Mesendoderm (in vitro differentiated cells): Measurements from ENCODE around the gene THSD4.

ENCODE experiments used
- DNase-seq: peaks from one replicate; pipeline ENCODE4 v3.0.0; 2013
- H2AK5ac ChIP-seq: 2 replicates; pipeline ENCODE4 v1.6.1; 2013; ENCODE audit warnings: low read length, inconsistent platforms
- H2BK120ac ChIP-seq: 2 replicates; pipeline ENCODE4 v1.6.1; 2013; ENCODE audit warnings: low read depth, mild to moderate bottlenecking, low read length, moderate library complexity, mixed read lengths
- H2BK15ac ChIP-seq: replicated peaks from 2 replicates; pipeline ENCODE4 v1.6.1; 2013; ENCODE audit warnings: low read depth, mild to moderate bottlenecking, moderate library complexity
- H2BK5ac ChIP-seq: 2 replicates; pipeline ENCODE4 v1.6.1; 2013; ENCODE audit warnings: low read length, inconsistent platforms
- H3K18ac ChIP-seq: 2 replicates; pipeline ENCODE4 v1.6.1; 2013; ENCODE audit warnings: mild to moderate bottlenecking, low read length, mixed read lengths
- H3K23ac ChIP-seq: one replicate; pipeline ENCODE4 v1.6.1; 2013; ENCODE audit warnings: low read length
- H3K27ac ChIP-seq: 2 replicates; pipeline ENCODE4 v1.5.1; 2013; ENCODE audit warnings: low read depth, mild to moderate bottlenecking, inconsistent platforms, low read length, moderate library complexity
- H3K27me3 ChIP-seq: 2 replicates; pipeline ENCODE4 v1.6.1; 2013; ENCODE audit warnings: low read length, control low read depth, mild to moderate bottlenecking, inconsistent platforms; ENCODE audit not compliant: insufficient read depth, poor library complexity
- H3K36me3 ChIP-seq: 2 replicates; pipeline ENCODE4 v1.6.1; 2013; ENCODE audit warnings: low read length, inconsistent platforms; ENCODE audit not compliant: control insufficient read depth, insufficient read depth
- H3K4ac ChIP-seq: one replicate; pipeline ENCODE4 v1.6.1; 2013; ENCODE audit warnings: low read depth, mild to moderate bottlenecking, low read length, moderate library complexity
- H3K4me1 ChIP-seq: 2 replicates; pipeline ENCODE4 v1.6.1; 2013; ENCODE audit warnings: low read depth, low read length, inconsistent platforms; ENCODE audit not compliant: control insufficient read depth
- H3K4me2 ChIP-seq: 2 replicates; pipeline ENCODE4 v1.6.1; 2013; ENCODE audit warnings: low read length
- H3K4me3 ChIP-seq: 2 replicates; pipeline ENCODE4 v1.5.1; 2013; ENCODE audit warnings: mild to moderate bottlenecking, low read length
- H3K56ac ChIP-seq: one replicate; pipeline ENCODE4 v1.6.1; 2013; ENCODE audit warnings: low read length
- H3K79me1 ChIP-seq: 2 replicates; pipeline ENCODE4 v1.6.1; 2013; ENCODE audit warnings: low read length, inconsistent platforms
- H3K79me2 ChIP-seq: 2 replicates; pipeline ENCODE4 v1.6.1; 2013; ENCODE audit warnings: mild to moderate bottlenecking, low read length; ENCODE audit not compliant: control insufficient read depth, insufficient read depth
- H3K9ac ChIP-seq: 2 replicates; pipeline ENCODE4 v1.6.1; 2013; ENCODE audit warnings: low read length, inconsistent platforms
- H4K5ac ChIP-seq: one replicate; pipeline ENCODE4 v1.6.1; 2013; ENCODE audit warnings: low read length
- H4K8ac ChIP-seq: one replicate; pipeline ENCODE4 v1.6.1; 2013; ENCODE audit warnings: low read depth, mild to moderate bottlenecking, control low read depth, low read length, moderate library complexity
- WGBS: extraction: QIAGEN DNeasy Blood & Tissue Kit; methylation state at CpG from one replicate; pipeline ENCODE4 v1.1.7; 2013; ENCODE audit warnings: low lambda C conversion rate, missing lambda C conversion rate; ENCODE audit not compliant: insufficient coverage; ENCODE audit errors: extremely low coverage; 5-methylcytosine and 5-hydroxymethylcytosine counted together

Gene THSD4

DNA sequence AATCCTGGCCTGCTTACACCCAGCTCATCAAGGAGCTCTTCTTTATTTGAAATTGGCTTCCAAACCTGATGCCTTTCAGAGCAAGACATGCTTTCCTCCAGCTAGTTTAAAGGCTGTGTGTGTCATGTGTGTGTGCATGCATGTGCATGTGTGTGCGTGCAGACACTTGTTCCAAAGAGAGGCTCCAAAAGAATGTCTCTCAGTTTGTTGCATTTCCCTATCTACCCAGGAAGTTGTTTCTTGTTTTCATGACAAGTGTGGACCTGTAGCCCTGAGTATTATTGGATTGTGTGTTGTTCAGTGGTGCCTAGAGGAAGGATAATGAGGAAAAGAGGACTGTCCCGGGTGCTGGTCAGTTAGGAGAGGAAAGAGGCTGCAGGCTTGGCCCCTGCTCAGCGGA, 240.0 kb downstream of the THSD4 start:
- Histone ChIP-seq H2AK5ac (no peak overlapping the region), H3K79me1 (no peaks in the 10 kb centered on the region), H4K8ac (no peak overlapping the region), H4K5ac (no peak overlapping the region), H3K23ac (no peak overlapping the region), H3K79me2 (no peaks in the 10 kb centered on the region), H3K18ac (no peak overlapping the region), H3K56ac (no peak overlapping the region), H3K4me1 (no peaks in the 10 kb centered on the region), H3K4me2 (no peak overlapping the region), H3K9ac (no peak overlapping the region), H3K4ac (no peak overlapping the region), H2BK15ac (no peak overlapping the region), H2BK5ac (no peak overlapping the region), H3K36me3 (no peaks in the 10 kb centered on the region), H3K27ac (no peak overlapping the region), H3K4me3 (no peak overlapping the region), H3K27me3 (no peaks in the 10 kb centered on the region), H2BK120ac (no peak overlapping the region)
- WGBS = no CpG with 5 or more reads among the region's 3 CpGs
- DNase-seq = no peak

DNA sequence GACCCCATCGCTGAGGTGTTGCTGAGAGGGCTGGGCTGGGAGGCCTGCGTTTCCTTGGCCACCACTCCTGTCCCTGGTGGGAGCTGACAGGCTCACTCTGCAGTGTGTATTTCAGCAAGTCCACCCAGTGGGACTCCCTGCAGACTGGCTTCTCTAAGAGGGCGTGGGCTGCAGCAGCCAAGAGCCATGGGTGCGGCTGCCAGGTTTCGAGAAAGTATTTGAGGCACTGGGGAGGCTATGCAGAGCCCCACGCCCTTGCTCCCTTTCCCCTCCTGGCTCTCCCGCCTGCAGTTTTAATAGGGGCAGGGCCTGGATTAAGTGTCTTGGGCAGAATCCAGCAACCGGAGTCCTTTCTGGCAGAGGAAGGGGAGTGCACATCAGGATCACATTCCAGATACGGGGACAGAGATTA, 242.1 kb downstream of the THSD4 start:
- H3K79me2 ChIP-seq = no peaks in the 10 kb centered on the region
- H3K9ac ChIP-seq = no peak overlapping the region
- H3K23ac ChIP-seq = no peak overlapping the region
- H3K4me2 ChIP-seq = no peak overlapping the region
- H3K79me1 ChIP-seq = no peaks in the 10 kb centered on the region
- H3K4ac ChIP-seq = no peak overlapping the region
- DNase-seq = no peak
- H2BK5ac ChIP-seq = no peak overlapping the region
- no peak overlapping the region for H4K8ac ChIP-seq
- H2BK15ac ChIP-seq = no peak overlapping the region
- H3K4me3 ChIP-seq = no peak overlapping the region
- H2BK120ac ChIP-seq = no peak overlapping the region
- H4K5ac ChIP-seq = no peak overlapping the region
- no peak overlapping the region for H3K27ac ChIP-seq
- H3K4me1 ChIP-seq = no peaks in the 10 kb centered on the region
- H3K27me3 ChIP-seq = no peaks in the 10 kb centered on the region
- H3K18ac ChIP-seq = no peak overlapping the region
- no peaks in the 10 kb centered on the region for H3K36me3 ChIP-seq
- no CpG with 5 or more reads among the region's 9 CpGs for WGBS
- H2AK5ac ChIP-seq = no peak overlapping the region
- H3K56ac ChIP-seq = no peak overlapping the region

DNA sequence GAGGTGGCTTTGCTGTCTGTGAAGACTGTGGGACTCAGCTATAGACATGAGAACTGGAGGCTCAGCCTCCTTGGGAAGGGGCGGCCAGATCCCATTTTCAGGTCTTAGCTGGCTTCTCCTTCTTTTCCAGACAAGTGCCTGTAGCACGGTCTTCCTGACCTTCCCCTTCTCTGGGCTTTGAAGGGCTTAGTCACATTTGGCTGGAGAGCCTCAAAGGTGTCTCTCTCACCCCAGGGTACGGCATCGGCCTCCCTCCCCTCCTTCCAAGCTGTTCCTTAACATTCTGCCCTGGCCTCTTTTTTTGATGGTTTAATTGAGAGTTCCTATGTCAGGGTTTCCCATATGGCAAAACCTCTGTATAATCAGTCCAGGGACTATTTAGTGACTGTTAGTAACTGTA, 242.7 kb downstream of the THSD4 start:
- no peak overlapping the region for H3K4me3 ChIP-seq
- H3K18ac ChIP-seq = no peak overlapping the region
- H4K5ac ChIP-seq = no peak overlapping the region
- peak overlapping the region; percentile 80 for H3K23ac ChIP-seq
- no peaks in the 10 kb centered on the region for H3K79me1 ChIP-seq
- no peak for DNase-seq
- H3K4ac ChIP-seq = no peak overlapping the region
- H3K79me2 ChIP-seq = no peaks in the 10 kb centered on the region
- no peak overlapping the region for H2BK5ac ChIP-seq
- no peak overlapping the region for H2BK120ac ChIP-seq
- no peak overlapping the region for H3K27ac ChIP-seq
- no peak overlapping the region for H2AK5ac ChIP-seq
- H3K4me1 ChIP-seq = no peaks in the 10 kb centered on the region
- H2BK15ac ChIP-seq = no peak overlapping the region
- H4K8ac ChIP-seq = no peak overlapping the region
- WGBS = no CpG with 5 or more reads among the region's 4 CpGs
- no peaks in the 10 kb centered on the region for H3K27me3 ChIP-seq
- no peaks in the 10 kb centered on the region for H3K36me3 ChIP-seq
- no peak overlapping the region for H3K56ac ChIP-seq
- no peak overlapping the region for H3K9ac ChIP-seq
- H3K4me2 ChIP-seq = no peak overlapping the region

DNA sequence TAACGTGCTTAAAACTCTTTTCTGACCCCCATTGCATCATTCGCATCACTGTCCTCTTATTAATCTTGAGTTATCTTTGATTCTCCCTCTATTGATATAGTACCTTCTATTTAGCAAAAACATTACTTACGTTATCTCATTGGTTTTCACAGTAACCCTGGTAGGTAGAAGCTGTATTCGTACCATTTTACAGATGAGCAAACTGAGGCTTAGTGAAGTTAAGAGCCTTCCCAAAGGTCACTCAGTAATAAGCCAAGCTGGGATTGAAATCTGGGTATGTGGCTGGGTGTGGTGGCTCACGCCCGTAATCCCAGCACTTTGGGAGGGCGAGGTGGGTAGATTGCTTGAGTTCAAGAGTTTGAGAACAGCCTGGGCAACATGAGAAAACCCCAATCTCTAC, 244.0 kb downstream of the THSD4 start:
- Histone ChIP-seq H2BK15ac (no peak overlapping the region), H3K4ac (no peak overlapping the region), H3K27ac (no peak overlapping the region), H3K4me3 (no peak overlapping the region), H3K9ac (no peak overlapping the region), H3K4me2 (no peak overlapping the region), H3K36me3 (no peaks in the 10 kb centered on the region), H4K8ac (no peak overlapping the region), H3K23ac (no peak overlapping the region), H4K5ac (no peak overlapping the region), H3K79me1 (no peaks in the 10 kb centered on the region), H2BK120ac (no peak overlapping the region), H2AK5ac (no peak overlapping the region), H3K18ac (no peak overlapping the region), H3K4me1 (peaks cover 3% of the 10 kb centered on the region), H3K79me2 (no peaks in the 10 kb centered on the region), H2BK5ac (no peak overlapping the region), H3K27me3 (no peaks in the 10 kb centered on the region), H3K56ac (no peak overlapping the region)
- DNase-seq = no peak
- no CpG with 5 or more reads among the region's 7 CpGs for WGBS

DNA sequence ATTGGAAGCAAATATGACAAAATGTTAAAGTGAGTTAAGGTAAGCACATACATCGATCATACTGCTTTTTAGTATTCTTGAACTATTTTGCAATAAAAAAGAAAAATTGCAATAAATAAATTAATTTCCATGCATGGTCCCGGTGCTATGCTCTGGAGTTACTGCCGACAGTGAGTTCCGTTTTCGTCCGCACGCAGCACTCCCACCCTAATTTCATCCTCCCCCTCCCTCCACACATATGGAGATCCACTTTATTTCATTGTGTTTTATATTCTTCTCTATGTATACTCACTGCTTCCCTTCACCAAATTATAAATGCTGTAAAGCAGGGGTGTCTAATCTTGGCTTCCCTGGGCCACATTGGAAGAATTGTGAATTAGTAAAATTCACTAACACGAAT, 247.3 kb downstream of the THSD4 start:
- no peak overlapping the region for H2BK15ac ChIP-seq
- H3K4me2 ChIP-seq = no peak overlapping the region
- H3K36me3 ChIP-seq = no peaks in the 10 kb centered on the region
- no peak overlapping the region for H3K23ac ChIP-seq
- H3K4me1 ChIP-seq = peaks cover 3% of the 10 kb centered on the region
- H2BK120ac ChIP-seq = no peak overlapping the region
- H2BK5ac ChIP-seq = no peak overlapping the region
- H2AK5ac ChIP-seq = no peak overlapping the region
- H3K79me2 ChIP-seq = no peaks in the 10 kb centered on the region
- no peak for DNase-seq
- H3K27ac ChIP-seq = no peak overlapping the region
- H3K27me3 ChIP-seq = no peaks in the 10 kb centered on the region
- WGBS = no CpG with 5 or more reads among the region's 8 CpGs
- no peak overlapping the region for H4K8ac ChIP-seq
- no peak overlapping the region for H3K4ac ChIP-seq
- H3K56ac ChIP-seq = no peak overlapping the region
- H3K18ac ChIP-seq = no peak overlapping the region
- H3K4me3 ChIP-seq = no peak overlapping the region
- H3K9ac ChIP-seq = no peak overlapping the region
- H3K79me1 ChIP-seq = no peaks in the 10 kb centered on the region
- H4K5ac ChIP-seq = no peak overlapping the region
